H9 (cell line): ENCODE data around the gene CALML5. TPM values are rescaled to one million over a fixed set of nuclear protein-coding genes. Genes with fewer than 3 reads are reported as not detected.

Experiments used
- DNase-seq: peaks from one replicate; pipeline ENCODE4 v3.0.0-alpha.2; 2017
- H2AFZ ChIP-seq: one replicate; pipeline ENCODE4 v1.6.1; 2013; ENCODE audit warnings: mild to moderate bottlenecking, low read length, control low read depth, moderate library complexity
- H2AK5ac ChIP-seq: 2 replicates; pipeline ENCODE4 v1.6.1; 2013; ENCODE audit warnings: low read length, control low read depth, mixed read lengths; ENCODE audit not compliant: insufficient read length
- H2BK120ac ChIP-seq: one replicate; pipeline ENCODE4 v1.6.1; 2013; ENCODE audit warnings: low read depth, mild to moderate bottlenecking, low read length, control low read depth, inconsistent platforms; ENCODE audit not compliant: poor library complexity, severe bottlenecking
- H2BK12ac ChIP-seq: 2 replicates; pipeline ENCODE4 v1.6.1; 2013; ENCODE audit warnings: low read length, control low read depth, mixed read lengths, low read depth; ENCODE audit not compliant: insufficient read length
- H2BK15ac ChIP-seq: 2 replicates; pipeline ENCODE4 v1.6.1; 2013; ENCODE audit warnings: low read depth, low read length, control low read depth
- H2BK20ac ChIP-seq: one replicate; pipeline ENCODE4 v1.6.1; 2013; ENCODE audit warnings: low read depth, mild to moderate bottlenecking, low read length, control low read depth, inconsistent platforms; ENCODE audit not compliant: poor library complexity, severe bottlenecking
- H2BK5ac ChIP-seq: 2 replicates; pipeline ENCODE4 v1.6.1; 2013; ENCODE audit warnings: low read length, control low read depth, mixed read lengths; ENCODE audit not compliant: insufficient read length
- H3K14ac ChIP-seq: 2 replicates; pipeline ENCODE4 v1.6.1; 2013; ENCODE audit warnings: low read length, control low read depth; ENCODE audit not compliant: insufficient read depth
- H3K18ac ChIP-seq: 2 replicates; pipeline ENCODE4 v1.6.1; 2013; ENCODE audit warnings: low read depth, mild to moderate bottlenecking, mixed read lengths, low read length, control low read depth; ENCODE audit not compliant: insufficient read length
- H3K23ac ChIP-seq: 2 replicates; pipeline ENCODE4 v1.6.1; 2013; ENCODE audit warnings: low read length, control low read depth, mixed read lengths, low read depth; ENCODE audit not compliant: insufficient read length
- H3K23me2 ChIP-seq: 2 replicates; pipeline ENCODE4 v1.6.1; 2013; ENCODE audit warnings: low read depth, mild to moderate bottlenecking, mixed read lengths, low read length, control low read depth; ENCODE audit not compliant: insufficient read length, poor library complexity, severe bottlenecking
- H3K27ac ChIP-seq: 2 replicates; pipeline ENCODE4 v1.5.1; 2013; ENCODE audit warnings: low read length, control low read depth, mixed read lengths, low read depth; ENCODE audit not compliant: insufficient read length
- H3K27me3 ChIP-seq: 2 replicates; pipeline ENCODE4 v1.6.1; 2013; ENCODE audit warnings: low read length, control low read depth, inconsistent platforms; ENCODE audit not compliant: insufficient read depth
- H3K4ac ChIP-seq: 2 replicates; pipeline ENCODE4 v1.6.1; 2013; ENCODE audit warnings: low read depth, mild to moderate bottlenecking, control low read depth, inconsistent platforms, low read length, moderate library complexity
- H3K4me1 ChIP-seq: 2 replicates; pipeline ENCODE4 v1.6.1; 2013; ENCODE audit warnings: low read length, control low read depth, inconsistent platforms; ENCODE audit not compliant: insufficient read depth
- H3K4me2 ChIP-seq: 2 replicates; pipeline ENCODE4 v1.6.1; 2013; ENCODE audit warnings: low read length, control low read depth, mixed read lengths; ENCODE audit not compliant: insufficient read length, insufficient read depth
- H3K56ac ChIP-seq: 2 replicates; pipeline ENCODE4 v1.6.1; 2013; ENCODE audit warnings: low read depth, mild to moderate bottlenecking, mixed read lengths, low read length, control low read depth; ENCODE audit not compliant: insufficient read length
- H3K79me1 ChIP-seq: 2 replicates; pipeline ENCODE4 v1.6.1; 2013; ENCODE audit warnings: low read depth, mild to moderate bottlenecking, moderate library complexity, low read length, control low read depth, inconsistent platforms; ENCODE audit not compliant: insufficient read depth, poor library complexity, severe bottlenecking
- H3K79me2 ChIP-seq: 2 replicates; pipeline ENCODE4 v1.6.1; 2013; ENCODE audit warnings: low read length, control low read depth, inconsistent platforms; ENCODE audit not compliant: insufficient read depth
- H3K9ac ChIP-seq: 2 replicates; pipeline ENCODE4 v1.6.1; 2013; ENCODE audit warnings: low read length, control low read depth, mixed read lengths; ENCODE audit not compliant: insufficient read length; ENCODE audit errors: extremely low read depth
- H3K9me3 ChIP-seq: one replicate; pipeline ENCODE4 v1.6.1; 2013; ENCODE audit warnings: low read depth, low read length, inconsistent platforms; ENCODE audit not compliant: control insufficient read depth
- H3T11ph ChIP-seq: one replicate; pipeline ENCODE4 v1.6.1; 2013; ENCODE audit warnings: mild to moderate bottlenecking, low read length, control low read depth, inconsistent platforms
- H4K20me1 ChIP-seq: one replicate; pipeline ENCODE4 v1.6.1; 2013; ENCODE audit not compliant: control insufficient read depth, insufficient read length, insufficient read depth
- H4K5ac ChIP-seq: 2 replicates; pipeline ENCODE4 v1.6.1; 2013; ENCODE audit warnings: low read depth, mild to moderate bottlenecking, mixed read lengths, low read length, control low read depth; ENCODE audit not compliant: insufficient read length
- H4K8ac ChIP-seq: replicated peaks from 2 replicates; pipeline ENCODE4 v1.6.1; 2013; ENCODE audit warnings: low read length, control low read depth, mixed read lengths, low read depth; ENCODE audit not compliant: insufficient read length
- H4K91ac ChIP-seq: 2 replicates; pipeline ENCODE4 v1.6.1; 2013; ENCODE audit warnings: low read depth, mild to moderate bottlenecking, moderate library complexity, mixed read lengths, low read length, control low read depth; ENCODE audit not compliant: insufficient read length
- H3K27ac Mint-ChIP-seq, 3 experiments: 2 replicates in 2 of 3; 3 replicates in 1 of 3; pipeline ENCODE4 v1.8.0; 2020 to 2021; ENCODE audit warnings: mixed read lengths in 3 of 3, mild to moderate bottlenecking in 1 of 3, moderate library complexity in 1 of 3
- H3K27me3 Mint-ChIP-seq: 2 replicates; pipeline ENCODE4 v1.8.0; 2021; ENCODE audit warnings: low read depth, mild to moderate bottlenecking, moderate library complexity, mixed read lengths
- H3K36me3 Mint-ChIP-seq, 3 experiments: 2 replicates in 2 of 3; 3 replicates in 1 of 3; pipeline ENCODE4 v1.8.0; 2020 to 2021; ENCODE audit warnings: low read depth in 3 of 3, mixed read lengths in 3 of 3; ENCODE audit not compliant: insufficient read depth in 1 of 3
- H3K4me1 Mint-ChIP-seq, 2 experiments: 2 replicates each; pipeline ENCODE4 v1.8.0; 2020; ENCODE audit warnings: mixed read lengths in 2 of 2
- H3K4me3 Mint-ChIP-seq, 2 experiments: 2 replicates in 1 of 2; 3 replicates in 1 of 2; pipeline ENCODE4 v1.8.0; 2020 to 2021; ENCODE audit warnings: mild to moderate bottlenecking in 2 of 2, mixed read lengths in 2 of 2, moderate library complexity in 1 of 2
- H3K9me3 Mint-ChIP-seq, 2 experiments: 2 replicates in 1 of 2; 3 replicates in 1 of 2; pipeline ENCODE4 v1.8.0; 2020; ENCODE audit warnings: mild to moderate bottlenecking in 2 of 2, mixed read lengths in 2 of 2, moderate library complexity in 1 of 2
- WGBS: extraction: QIAGEN DNeasy Blood & Tissue Kit; methylation state at CpG from one replicate; pipeline ENCODE4 v1.1.7; 2013; ENCODE audit warnings: missing lambda C conversion rate, low lambda C conversion rate, mixed read lengths; ENCODE audit not compliant: insufficient read length; ENCODE audit errors: extremely low coverage; 5-methylcytosine and 5-hydroxymethylcytosine counted together
- total RNA-seq: library from RNA; stranded (reverse); gene quantifications from 2 replicates; pipeline ENCODE4 v1.2.1, GENCODE V29; 2021
- TF ChIP-seq, protein P1 (sequence below): fragments of 200-600 bp; sonication (generic); conservative IDR thresholded peaks from 3 replicates; pipeline ENCODE4 v1.8.0; 2021; ENCODE audit warnings: antibody characterized with exemption, mild to moderate bottlenecking

CALML5 gene
- total RNA-seq, 1 experiment from 2014 or later = not detected

DNA sequence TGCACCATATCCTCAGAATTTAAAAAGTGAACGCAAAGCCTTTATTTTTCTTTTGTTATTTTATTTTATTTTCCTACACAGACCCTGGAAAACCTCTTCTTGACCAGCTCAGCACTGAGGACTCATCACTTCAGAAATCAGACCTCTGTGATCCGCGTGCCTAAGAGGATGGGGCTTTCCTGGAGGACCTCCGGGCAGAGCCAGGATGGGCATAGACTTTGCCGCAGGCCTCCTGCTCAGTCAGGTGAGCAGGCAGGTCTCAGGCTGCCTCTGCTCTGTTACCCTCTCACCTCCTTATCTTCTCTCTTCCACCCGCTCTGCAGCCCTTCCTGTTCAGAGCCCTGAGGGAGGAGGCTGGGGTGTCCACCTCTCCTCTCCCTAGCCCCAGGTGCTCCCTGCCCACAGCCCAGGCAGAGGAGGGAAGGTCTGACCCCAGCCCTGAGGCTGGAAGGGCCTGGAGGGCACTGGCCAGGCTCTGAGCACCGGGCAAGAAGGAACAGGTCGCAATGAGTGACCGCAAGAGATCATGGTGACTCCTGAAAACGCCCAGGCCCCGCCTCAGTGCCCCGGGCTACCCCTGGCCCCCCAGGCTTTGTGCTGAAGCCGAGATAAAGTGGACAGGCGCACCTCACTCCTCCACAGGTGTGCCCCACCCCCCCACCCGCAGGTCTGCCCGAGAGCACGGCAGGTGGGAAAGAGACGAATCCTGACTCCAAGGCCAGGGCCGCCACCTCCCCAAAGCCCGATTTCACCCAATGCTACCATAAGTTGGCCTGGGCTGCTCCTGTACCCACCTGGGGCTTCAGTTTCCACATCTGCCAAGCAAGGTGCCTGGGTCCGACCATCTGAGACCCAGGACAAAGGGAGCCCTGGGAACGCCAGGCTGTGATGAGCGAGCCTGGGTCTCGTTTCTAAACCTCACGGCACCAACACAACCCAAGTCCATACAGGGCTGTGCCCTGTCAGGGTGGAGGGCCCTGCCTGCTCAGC lies 2.8 kb downstream of the CALML5 start:
- peaks cover 0 to 10% of the 10 kb centered on the region in 2 experiments; a peak in 2 of 4 replicates for H3K4me1 Mint-ChIP-seq
- Histone ChIP-seq H3K9ac (no peak overlapping the region), H3K27me3 (no peaks in the 10 kb centered on the region), H4K5ac (no peak overlapping the region), H3K4me2 (no peak overlapping the region), H3K14ac (no peak overlapping the region; the same call in 1 of the 2 replicates), H3K9me3 (peaks cover 6% of the 10 kb centered on the region), H2AFZ (no peak overlapping the region), H2AK5ac (no peak overlapping the region), H3K56ac (no peak overlapping the region), H3K27ac (no peak overlapping the region), H3K79me2 (no peaks in the 10 kb centered on the region), H2BK20ac (no peak overlapping the region), H3K4ac (no peak overlapping the region), H2BK5ac (no peak overlapping the region), H3K23me2 (no peaks in the 10 kb centered on the region), H3K18ac (no peak overlapping the region), H2BK120ac (no peak overlapping the region), H3T11ph (no peak overlapping the region), H4K20me1 (no peaks in the 10 kb centered on the region), H2BK15ac (no peak overlapping the region), H4K91ac (no peak overlapping the region), H3K23ac (no peak overlapping the region), H4K8ac (no peak overlapping the region), H2BK12ac (no peak overlapping the region), H3K79me1 (no peaks in the 10 kb centered on the region), H3K4me1 (no peaks in the 10 kb centered on the region)
- peaks cover 9 to 11% of the 10 kb centered on the region in 2 experiments for H3K9me3 Mint-ChIP-seq
- no peak for DNase-seq
- no peak overlapping the region for H3K4me3 Mint-ChIP-seq
- no CpG with 5 or more reads among the region's 25 CpGs for WGBS
- TF ChIP-seq, protein P1, sequence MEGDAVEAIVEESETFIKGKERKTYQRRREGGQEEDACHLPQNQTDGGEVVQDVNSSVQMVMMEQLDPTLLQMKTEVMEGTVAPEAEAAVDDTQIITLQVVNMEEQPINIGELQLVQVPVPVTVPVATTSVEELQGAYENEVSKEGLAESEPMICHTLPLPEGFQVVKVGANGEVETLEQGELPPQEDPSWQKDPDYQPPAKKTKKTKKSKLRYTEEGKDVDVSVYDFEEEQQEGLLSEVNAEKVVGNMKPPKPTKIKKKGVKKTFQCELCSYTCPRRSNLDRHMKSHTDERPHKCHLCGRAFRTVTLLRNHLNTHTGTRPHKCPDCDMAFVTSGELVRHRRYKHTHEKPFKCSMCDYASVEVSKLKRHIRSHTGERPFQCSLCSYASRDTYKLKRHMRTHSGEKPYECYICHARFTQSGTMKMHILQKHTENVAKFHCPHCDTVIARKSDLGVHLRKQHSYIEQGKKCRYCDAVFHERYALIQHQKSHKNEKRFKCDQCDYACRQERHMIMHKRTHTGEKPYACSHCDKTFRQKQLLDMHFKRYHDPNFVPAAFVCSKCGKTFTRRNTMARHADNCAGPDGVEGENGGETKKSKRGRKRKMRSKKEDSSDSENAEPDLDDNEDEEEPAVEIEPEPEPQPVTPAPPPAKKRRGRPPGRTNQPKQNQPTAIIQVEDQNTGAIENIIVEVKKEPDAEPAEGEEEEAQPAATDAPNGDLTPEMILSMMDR = no peak
- H3K27ac Mint-ChIP-seq = 0 out of 7 replicates have a peak overlapping the region, but pooled peaks of 1 of the 3 experiments have one; percentile 35
- H3K36me3 Mint-ChIP-seq = peaks cover 3 to 11% (median 5%) of the 10 kb centered on the region in 3 experiments; a peak in 6 of 7 replicates
- peaks cover 5% of the 10 kb centered on the region for H3K27me3 Mint-ChIP-seq
